GM12801 (cell line): Measurements from ENCODE around the gene SHC2.

ENCODE experiments used
- CTCF ChIP-seq: IDR thresholded peaks from one replicate; pipeline ENCODE4 v1.5.1; 2011; ENCODE audit warnings: control low read depth; ENCODE audit not compliant: insufficient read length; ENCODE audit errors: extremely low read depth

SHC2 gene

GRCh38 chr19:369256-369655 is 91.6 kb downstream of the SHC2 start:
- TF ChIP-seq CTCF: no peak

- no peak for TF ChIP-seq CTCF
These were observed 92.2 kb downstream of the SHC2 start for GRCh38 chr19:368630-369024.

- no peak for TF ChIP-seq CTCF
These were observed 92.7 kb downstream of the SHC2 start for GRCh38 chr19:367963-368629.

- TF ChIP-seq CTCF: no peak
These were observed 93.3 kb downstream of the SHC2 start for GRCh38 chr19:367561-367960.

- TF ChIP-seq CTCF: no peak
These were observed 93.9 kb downstream of the SHC2 start for GRCh38 chr19:366951-367350.
